SK-N-SH (cell line): ENCODE measurements around the gene CHRNE.
"Not testable (repeated sequence)": the region's sequence is repeated elsewhere in the genome, so short reads cannot be mapped to it uniquely, and the experiment has no call there.

Experiments
- CHD2 ChIP-seq: fragments of 150-350 bp; IDR thresholded peaks from 2 replicates; pipeline ENCODE4 v1.6.1; 2018; ENCODE audit warnings: low read length; ENCODE audit not compliant: partially characterized antibody
- MAX ChIP-seq: IDR thresholded peaks from 2 replicates; pipeline ENCODE4 v1.4.0; 2012; ENCODE audit warnings: low read depth
- POLR2AphosphoS5 ChIP-seq: IDR thresholded peaks from 2 replicates; pipeline ENCODE4 v1.6.1; 2012; ENCODE audit warnings: low read depth, low read length
- YY1 ChIP-seq: IDR thresholded peaks from 2 replicates; pipeline ENCODE4 v1.4.0; 2012; ENCODE audit warnings: low read depth, mild to moderate bottlenecking
- TF ChIP-seq, protein P1 (sequence below): fragments of 150-350 bp; IDR thresholded peaks from 2 replicates; pipeline ENCODE4 v1.6.1; 2017; ENCODE audit warnings: antibody characterized with exemption, low read length, low read depth, borderline replicate concordance

- TF ChIP-seq POLR2AphosphoS5, MAX, CHD2, YY1: not testable (repeated sequence)
- TF ChIP-seq, protein P1, sequence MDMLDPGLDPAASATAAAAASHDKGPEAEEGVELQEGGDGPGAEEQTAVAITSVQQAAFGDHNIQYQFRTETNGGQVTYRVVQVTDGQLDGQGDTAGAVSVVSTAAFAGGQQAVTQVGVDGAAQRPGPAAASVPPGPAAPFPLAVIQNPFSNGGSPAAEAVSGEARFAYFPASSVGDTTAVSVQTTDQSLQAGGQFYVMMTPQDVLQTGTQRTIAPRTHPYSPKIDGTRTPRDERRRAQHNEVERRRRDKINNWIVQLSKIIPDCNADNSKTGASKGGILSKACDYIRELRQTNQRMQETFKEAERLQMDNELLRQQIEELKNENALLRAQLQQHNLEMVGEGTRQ = not testable (repeated sequence)
These were observed 11.7 kb upstream of the CHRNE start for GRCh38 chr17:4914551-4914950.
